ENCODE measurements around the gene NFKBIL1.
"Not testable (repeated sequence)": the region's sequence is repeated elsewhere in the genome, so short reads cannot be mapped to it uniquely, and the experiment has no call there.

The NFKBIL1 gene

DNA sequence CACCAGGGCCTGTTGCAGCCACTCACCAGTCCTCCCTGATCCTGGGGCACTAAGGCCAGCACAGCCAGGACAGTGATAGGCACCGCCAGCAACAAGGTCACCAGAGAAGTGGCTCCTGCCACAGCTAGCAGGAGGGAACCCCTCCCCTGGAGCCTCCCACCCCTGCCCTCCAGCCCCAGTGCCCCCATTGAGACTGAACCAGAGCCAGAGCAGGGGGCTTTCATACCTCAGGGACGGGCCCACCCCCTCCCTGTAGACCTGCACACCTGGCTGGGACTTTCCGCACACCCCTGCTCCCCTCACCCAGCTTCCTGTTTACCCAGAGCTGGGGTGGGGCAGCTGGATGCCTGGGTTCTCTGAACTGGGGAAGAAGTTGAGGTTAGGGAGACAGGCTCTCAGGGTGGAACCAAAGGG is 34.8 kb downstream of the NFKBIL1 start, which contains the start of gene LTB:
LTB (minus strand) TSS at position 195 of the 414 bp plus-strand sequence; CDS start at position 188, 7 bp downstream.
- peak; percentile 52 for DNase-seq

DNA sequence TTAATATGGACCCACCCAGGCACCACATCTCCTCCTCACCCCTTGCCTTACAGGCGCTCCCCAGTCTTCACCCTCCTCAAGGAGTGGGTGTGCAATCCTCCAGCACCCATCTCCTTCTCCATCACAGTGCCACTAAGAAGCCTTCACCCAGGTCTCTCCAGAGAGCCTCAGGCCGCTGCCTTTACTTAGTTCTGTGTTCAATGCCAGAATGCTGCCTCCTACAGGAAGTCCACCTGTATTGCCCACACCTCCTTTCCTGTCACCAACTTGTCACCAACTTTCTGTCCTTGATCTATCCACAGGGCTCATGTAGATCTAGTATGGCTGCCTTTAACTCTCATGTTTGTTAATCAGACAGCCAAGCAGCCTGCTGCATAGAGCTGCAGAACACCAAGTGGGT is 38.1 kb downstream of the NFKBIL1 start:
- no peak for DNase-seq

DNA sequence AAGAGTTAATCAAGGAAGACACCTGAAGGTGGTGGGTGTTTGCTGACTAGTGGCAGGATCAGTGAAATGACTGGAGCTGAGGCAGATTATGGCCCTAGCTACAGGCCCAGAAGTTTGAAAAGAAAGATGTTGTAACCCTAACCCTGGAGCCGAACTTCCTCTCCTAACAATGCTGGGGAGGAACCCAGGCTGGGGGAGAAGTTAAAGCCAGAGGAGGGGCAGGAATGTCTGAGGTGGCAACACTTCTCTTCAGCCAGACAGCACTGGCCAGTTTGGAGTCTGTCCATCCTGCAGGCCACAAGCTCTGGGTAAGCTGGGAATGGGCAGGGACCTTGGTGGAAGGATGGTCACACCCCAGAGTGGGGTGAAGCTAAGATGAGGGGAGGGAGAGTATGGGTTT is 38.6 kb downstream of the NFKBIL1 start, which contains the start of gene LST1:
LST1 (plus strand) TSS at position 270 of the 400 bp plus-strand sequence. CDS start 1,023 bp downstream, outside the sequence.
- no peak for DNase-seq

DNA sequence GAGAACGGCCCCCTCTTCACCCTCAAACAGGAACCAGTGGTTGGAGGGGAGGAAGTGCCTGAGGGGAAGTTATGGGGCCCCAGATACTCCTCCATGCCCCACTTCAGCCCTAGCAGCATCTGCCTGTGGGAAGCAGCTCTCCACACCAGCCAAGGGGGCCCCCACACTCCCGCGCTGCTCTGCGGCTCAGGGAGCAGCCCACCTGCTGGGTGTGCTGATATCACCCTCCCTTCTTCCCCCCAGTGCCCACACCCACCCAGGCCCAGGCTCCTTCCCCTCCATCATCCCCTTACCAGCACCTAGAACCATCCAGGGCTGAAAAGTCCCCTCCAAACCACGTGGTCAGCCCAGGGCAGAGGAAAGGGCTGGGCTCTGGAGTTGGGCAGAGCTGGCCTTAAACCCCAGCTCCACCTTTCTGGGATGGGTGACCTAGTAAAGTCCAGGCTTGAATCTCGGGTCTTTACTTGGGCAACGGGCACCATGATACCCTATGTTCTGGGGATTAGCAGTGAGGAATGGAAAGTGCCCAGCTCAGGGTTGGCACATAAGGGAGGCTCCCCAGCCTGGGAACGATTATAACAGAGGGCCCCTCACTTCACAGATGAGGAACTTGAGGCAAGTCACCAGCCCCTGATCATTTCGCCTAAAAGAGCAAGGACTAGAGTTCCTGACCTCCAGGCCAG is 39.3 kb downstream of the NFKBIL1 start:
- DNase-seq, result no peak

DNA sequence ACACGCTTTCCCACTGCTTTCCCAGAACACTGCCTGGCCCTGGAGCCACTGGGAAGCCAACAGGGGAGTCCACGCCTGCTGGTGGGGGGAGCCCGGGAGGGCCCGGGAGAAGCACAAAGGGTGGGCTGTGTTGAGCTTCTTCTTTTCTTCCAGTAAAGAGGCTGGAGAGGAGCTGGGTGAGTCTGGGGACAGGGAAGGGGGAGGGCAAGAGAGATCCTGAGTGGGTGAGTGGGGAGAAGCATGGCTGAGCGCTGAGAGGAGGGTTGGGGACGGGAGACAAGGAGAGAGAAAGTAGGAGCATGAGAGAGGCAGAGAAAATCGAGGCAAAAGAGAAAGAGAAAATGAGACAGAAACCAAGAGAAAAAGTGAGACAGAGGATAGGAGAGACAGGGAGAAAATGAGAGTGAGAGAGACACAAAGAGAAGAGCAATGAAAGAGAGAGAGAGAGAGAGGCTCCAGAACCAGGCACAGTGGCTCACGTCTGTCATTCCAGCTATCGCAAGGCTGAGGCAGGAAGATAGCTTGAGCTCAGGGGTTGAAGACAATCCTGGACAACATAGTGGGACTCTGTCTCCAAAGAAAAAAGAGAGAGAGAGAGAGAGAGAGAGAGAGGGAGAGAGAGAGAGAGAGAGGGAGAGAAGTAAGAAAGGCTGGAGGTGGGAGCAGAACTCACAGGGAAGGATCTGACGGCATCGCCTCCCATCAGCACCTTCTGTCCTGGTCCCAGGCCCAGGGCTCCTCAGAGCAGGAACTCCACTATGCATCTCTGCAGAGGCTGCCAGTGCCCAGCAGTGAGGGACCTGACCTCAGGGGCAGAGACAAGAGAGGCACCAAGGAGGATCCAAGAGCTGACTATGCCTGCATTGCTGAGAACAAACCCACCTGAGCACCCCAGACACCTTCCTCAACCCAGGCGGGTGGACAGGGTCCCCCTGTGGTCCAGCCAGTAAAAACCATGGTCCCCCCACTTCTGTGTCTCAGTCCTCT is 40.7 kb downstream of the NFKBIL1 start:
- no peak for DNase-seq

DNA sequence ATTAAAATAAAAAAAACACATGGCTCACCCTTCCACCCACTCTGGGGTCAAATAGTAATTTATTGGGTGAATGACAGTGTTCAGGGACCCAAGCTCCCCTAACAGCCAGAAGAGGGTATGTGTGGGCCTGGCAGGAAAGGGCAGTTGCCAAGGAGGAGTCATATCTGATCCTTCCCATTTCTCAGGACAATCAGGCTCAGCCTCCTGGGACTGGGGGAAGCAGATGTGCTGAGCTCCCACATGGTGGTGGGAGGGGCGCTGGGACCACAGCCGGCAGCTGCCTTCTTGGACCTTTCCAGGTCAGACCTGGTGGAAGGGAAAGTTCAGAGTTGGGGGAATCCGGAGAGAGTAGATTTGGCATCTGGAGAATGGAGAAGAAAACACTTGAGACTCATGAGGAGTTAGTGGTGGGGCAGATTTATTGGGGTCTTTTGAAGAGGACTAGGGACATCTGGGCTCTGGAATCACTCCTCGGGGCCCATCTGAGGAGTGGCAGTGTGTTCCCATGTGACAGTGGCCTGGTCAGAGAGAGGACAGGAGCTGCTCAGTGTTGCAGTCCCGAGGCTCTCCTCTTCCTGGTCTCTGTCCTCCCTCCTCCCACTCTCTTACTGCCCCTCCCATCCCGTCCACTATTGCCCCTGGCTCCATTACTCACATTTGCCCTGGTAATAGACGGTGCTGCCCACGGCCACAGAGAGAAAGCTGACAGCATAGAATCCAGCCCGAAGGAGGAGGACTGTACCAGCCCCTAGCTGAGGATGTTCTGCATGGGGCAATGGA is 41.7 kb downstream of the NFKBIL1 start:
- DNase-seq, result no peak

DNA sequence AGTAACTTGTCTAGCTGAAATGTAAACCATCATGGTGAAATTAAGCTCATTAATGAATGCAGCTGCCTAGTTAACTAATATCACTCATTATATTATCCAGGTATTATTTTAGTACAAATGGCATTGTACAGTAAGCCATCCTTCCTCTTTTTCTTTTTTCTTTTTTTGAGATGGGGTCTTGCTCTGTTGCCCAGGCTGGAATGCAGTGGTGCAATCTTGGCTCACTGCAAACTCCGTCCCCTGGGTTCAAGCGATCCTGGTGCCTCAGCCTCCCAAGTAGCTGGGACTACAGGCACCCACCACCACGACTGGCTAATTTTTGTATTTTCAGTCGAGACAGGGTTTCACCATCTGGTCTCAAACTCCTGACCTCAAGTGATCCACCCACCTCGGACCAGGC is 43.3 kb downstream of the NFKBIL1 start:
- not testable (repeated sequence) for DNase-seq

DNA sequence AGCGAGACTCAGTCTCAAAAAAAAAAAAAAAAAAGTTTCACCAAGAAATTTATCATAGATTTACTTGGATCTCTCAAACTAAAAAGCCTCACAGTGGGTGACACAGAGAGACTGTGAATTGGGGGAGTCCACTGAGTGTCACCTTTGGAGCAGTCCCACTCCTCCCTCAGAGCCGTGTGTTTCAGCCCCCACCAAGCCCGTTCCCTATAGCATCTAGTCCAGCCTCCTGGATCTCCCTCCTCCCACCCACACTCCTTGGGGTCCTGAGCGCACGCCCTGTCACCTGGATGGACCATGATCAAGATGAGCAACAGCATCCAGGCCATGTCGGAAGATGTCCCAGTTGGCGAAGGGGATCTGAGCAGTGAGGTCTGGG is 45.0 kb downstream of the NFKBIL1 start:
- no peak for DNase-seq

DNA sequence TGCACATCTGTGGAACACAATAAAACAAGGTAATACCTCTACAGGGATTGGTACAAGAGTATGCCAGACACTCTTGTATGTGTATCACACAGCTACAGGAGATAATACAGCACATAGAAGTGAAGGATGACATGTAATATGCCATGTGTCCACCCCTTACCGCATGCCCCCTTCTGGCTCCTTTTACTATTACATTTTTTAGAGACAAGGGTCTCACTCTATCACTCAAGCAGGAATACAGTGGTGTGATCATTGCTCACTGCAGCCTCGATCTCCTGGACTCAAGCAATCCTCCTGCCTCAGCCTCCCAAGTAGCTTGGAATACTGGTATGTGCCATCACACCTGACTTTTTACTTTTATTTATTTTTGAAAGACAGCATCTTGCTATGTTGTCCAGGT is 49.6 kb downstream of the NFKBIL1 start:
- no peak for DNase-seq

DNA sequence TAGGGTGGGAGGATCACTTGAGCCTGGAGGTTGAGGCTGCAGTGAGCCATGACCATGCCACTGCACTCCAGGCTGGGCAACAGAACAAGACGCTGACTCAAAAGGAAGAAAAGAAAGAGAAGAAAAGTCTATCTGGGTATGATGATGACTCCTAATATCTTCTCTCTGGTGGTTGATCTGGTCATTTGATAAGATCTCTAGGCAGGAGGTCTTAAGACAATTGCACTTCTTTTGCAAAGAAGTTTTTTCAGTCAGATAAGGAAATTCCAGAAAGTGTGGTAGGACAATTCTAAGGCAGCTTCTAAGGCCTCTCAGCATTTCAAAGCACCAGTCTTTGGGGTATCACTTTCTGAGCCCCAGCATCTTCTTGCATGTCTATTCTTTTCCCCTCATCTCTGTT is 59.9 kb downstream of the NFKBIL1 start:
- DNase-seq, result no peak

Data from stimulated activated CD4-positive, alpha-beta T cell treated with anti-CD3 and anti-CD28 coated beads, Interleukin-4, amount 100 ng/mL, for 1 hour (primary cell).